Fibroblast of lung (primary cell): ENCODE measurements around the gene FGF14. TPM values are rescaled to one million over a fixed set of nuclear protein-coding genes. Genes with fewer than 3 reads are reported as not detected.

ENCODE experiments used
- DNase-seq, 2 donors: peaks; one replicate each; pipeline versions ENCODE4 v3.0.0 to v3.0.0-alpha.2; 2010; ENCODE audit warnings: low read depth in 2 of 2
- H2AFZ ChIP-seq: 2 replicates; pipeline ENCODE4 v1.5.1; 2012; ENCODE audit warnings: low read length, control low read depth, inconsistent platforms
- H3K27ac ChIP-seq: 2 replicates; pipeline ENCODE4 v1.5.1; 2011; ENCODE audit warnings: low read length, control low read depth; ENCODE audit not compliant: insufficient read depth
- H3K27me3 ChIP-seq: 2 replicates; pipeline ENCODE4 v1.5.1; 2011; ENCODE audit warnings: mild to moderate bottlenecking, low read length; ENCODE audit not compliant: control insufficient read depth, insufficient read depth
- H3K36me3 ChIP-seq: 2 replicates; pipeline ENCODE4 v1.5.1; 2011; ENCODE audit warnings: low read length; ENCODE audit not compliant: control insufficient read depth, insufficient read depth
- H3K4me1 ChIP-seq: 2 replicates; pipeline ENCODE4 v1.5.1; 2011; ENCODE audit warnings: low read length; ENCODE audit not compliant: control insufficient read depth, insufficient read depth; ENCODE audit errors: extremely low read depth
- H3K4me2 ChIP-seq: 2 replicates; pipeline ENCODE4 v1.5.1; 2011; ENCODE audit warnings: low read length, control low read depth; ENCODE audit not compliant: insufficient read depth; ENCODE audit errors: extremely low read depth
- H3K4me3 ChIP-seq, 4 experiments: fragments of 200-600 bp in 1 of 4; sonication (generic) in 1 of 4; replicated peaks in 1 of 4; 2 replicates each; pipeline ENCODE4 v1.5.1; 2011 to 2016; ENCODE audit warnings: low read length in 4 of 4, low read depth in 3 of 4, mild to moderate bottlenecking in 3 of 4, control low read depth in 2 of 4, inconsistent platforms in 1 of 4, mixed read lengths in 1 of 4; ENCODE audit not compliant: insufficient read depth in 1 of 4; ENCODE audit errors: control extremely low read depth in 1 of 4
- H3K79me2 ChIP-seq: 2 replicates; pipeline ENCODE4 v1.5.1; 2012; ENCODE audit warnings: mild to moderate bottlenecking, low read length, inconsistent platforms; ENCODE audit not compliant: control insufficient read depth, insufficient read depth
- H3K9ac ChIP-seq: 2 replicates; pipeline ENCODE4 v1.5.1; 2011; ENCODE audit warnings: mild to moderate bottlenecking, low read length, control low read depth; ENCODE audit not compliant: insufficient read depth
- H3K9me3 ChIP-seq: 2 replicates; pipeline ENCODE4 v1.5.1; 2012; ENCODE audit warnings: low read depth, low read length; ENCODE audit not compliant: control insufficient read depth, insufficient read depth
- H4K20me1 ChIP-seq: 2 replicates; pipeline ENCODE4 v1.5.1; 2011; ENCODE audit warnings: low read length; ENCODE audit not compliant: control insufficient read depth, insufficient read depth; ENCODE audit errors: extremely low read depth
- EZH2 ChIP-seq: IDR thresholded peaks from 2 replicates; pipeline ENCODE4 v1.5.1; 2012; ENCODE audit warnings: low read length, control low read depth, mild to moderate bottlenecking; ENCODE audit errors: missing control alignments
- polyA plus RNA-seq, 2 donors: library from polyadenylated mRNA; depleted of rRNA in 1 of 2; stranded (reverse) in 1 of 2; unstranded in 1 of 2; fragments of >200 nt; gene quantifications; 2 replicates each; pipeline ENCODE4 v1.2.1, GENCODE V29; 2011 to 2012; ENCODE audit warnings: missing spikeins in 1 of 2
- total RNA-seq: library from RNA; depleted of rRNA; stranded (reverse); fragments of >200 nt; gene quantifications from 2 replicates; pipeline ENCODE4 v1.2.1, GENCODE V29; 2014
- TF ChIP-seq, protein P1 (sequence below), 2 donors: IDR thresholded peaks in 1 of 2; conservative IDR thresholded peaks in 1 of 2; 1 replicate in 1 of 2; 2 replicates in 1 of 2; pipeline ENCODE4 v1.5.1; 2011 to 2012; ENCODE audit warnings: low read length in 2 of 2, control low read depth in 1 of 2, inconsistent platforms in 1 of 2, low read depth in 1 of 2, mild to moderate bottlenecking in 1 of 2

The FGF14 gene
- total and polyA plus RNA-seq, 2 donors (not counting 1 experiment from before 2014, with no cell fraction given) = 0.94 to 7.8 TPM

DNA sequence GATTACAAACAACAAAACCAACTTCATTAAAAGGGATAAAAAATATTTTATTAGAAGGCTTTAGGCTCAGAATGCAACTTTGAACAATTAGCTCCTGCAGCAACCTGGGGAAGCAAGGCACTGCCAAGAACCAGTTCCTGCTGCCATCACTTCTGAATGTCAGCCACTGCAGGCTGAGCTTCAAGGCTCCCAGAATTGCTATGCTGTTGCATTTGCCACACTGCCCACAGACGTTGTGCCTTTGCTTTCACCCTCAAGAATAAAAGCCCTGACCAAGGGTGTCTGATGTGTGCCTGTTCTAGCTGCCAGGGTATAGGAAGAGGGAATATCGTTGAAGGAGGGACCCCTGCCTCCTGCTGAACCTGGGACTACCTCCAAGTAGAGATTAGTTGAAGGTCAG lies 711.0 kb downstream of the FGF14 start:
- Histone ChIP-seq H3K36me3 (no peaks in the 10 kb centered on the region), H3K79me2 (no peaks in the 10 kb centered on the region), H3K9me3 (no peaks in the 10 kb centered on the region), H3K4me2 (no peak overlapping the region), H4K20me1 (no peaks in the 10 kb centered on the region), H2AFZ (no peak overlapping the region), H3K27ac (no peak overlapping the region), H3K27me3 (no peaks in the 10 kb centered on the region), H3K4me3 (no peak overlapping the region), H3K9ac (no peak overlapping the region), H3K4me1 (peaks cover 4% of the 10 kb centered on the region)
- TF ChIP-seq EZH2 = no peak
- TF ChIP-seq, protein P1, sequence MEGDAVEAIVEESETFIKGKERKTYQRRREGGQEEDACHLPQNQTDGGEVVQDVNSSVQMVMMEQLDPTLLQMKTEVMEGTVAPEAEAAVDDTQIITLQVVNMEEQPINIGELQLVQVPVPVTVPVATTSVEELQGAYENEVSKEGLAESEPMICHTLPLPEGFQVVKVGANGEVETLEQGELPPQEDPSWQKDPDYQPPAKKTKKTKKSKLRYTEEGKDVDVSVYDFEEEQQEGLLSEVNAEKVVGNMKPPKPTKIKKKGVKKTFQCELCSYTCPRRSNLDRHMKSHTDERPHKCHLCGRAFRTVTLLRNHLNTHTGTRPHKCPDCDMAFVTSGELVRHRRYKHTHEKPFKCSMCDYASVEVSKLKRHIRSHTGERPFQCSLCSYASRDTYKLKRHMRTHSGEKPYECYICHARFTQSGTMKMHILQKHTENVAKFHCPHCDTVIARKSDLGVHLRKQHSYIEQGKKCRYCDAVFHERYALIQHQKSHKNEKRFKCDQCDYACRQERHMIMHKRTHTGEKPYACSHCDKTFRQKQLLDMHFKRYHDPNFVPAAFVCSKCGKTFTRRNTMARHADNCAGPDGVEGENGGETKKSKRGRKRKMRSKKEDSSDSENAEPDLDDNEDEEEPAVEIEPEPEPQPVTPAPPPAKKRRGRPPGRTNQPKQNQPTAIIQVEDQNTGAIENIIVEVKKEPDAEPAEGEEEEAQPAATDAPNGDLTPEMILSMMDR (conservative IDR thresholded peaks at IDR 0.05 in 1 of 2, IDR thresholded peaks at IDR 0.05 in 1 of 2; ENCODE audit: low read depth in 1 of 2, low read length in 2 of 2) = no peak
- DNase-seq = peak in 1 of 2 donors; percentile 19

- Histone ChIP-seq H4K20me1 (no peaks in the 10 kb centered on the region), H3K27me3 (no peaks in the 10 kb centered on the region), H2AFZ (no peak overlapping the region), H3K27ac (no peak overlapping the region), H3K4me1 (peaks cover 2% of the 10 kb centered on the region), H3K9me3 (no peaks in the 10 kb centered on the region), H3K79me2 (no peaks in the 10 kb centered on the region), H3K4me2 (no peak overlapping the region), H3K36me3 (no peaks in the 10 kb centered on the region), H3K4me3 (no peak overlapping the region), H3K9ac (no peak overlapping the region)
- no peak for DNase-seq
- no peak for TF ChIP-seq EZH2
- TF ChIP-seq, protein P1 (conservative IDR thresholded peaks at IDR 0.05 in 1 of 2, IDR thresholded peaks at IDR 0.05 in 1 of 2; ENCODE audit: low read depth in 1 of 2, low read length in 2 of 2) = no peak
Observed at GRCh38 chr13:101686003-101686402, 715.8 kb downstream of the FGF14 start.

- H3K9ac ChIP-seq = no peak overlapping the region
- TF ChIP-seq, protein P1 (conservative IDR thresholded peaks at IDR 0.05 in 1 of 2, IDR thresholded peaks at IDR 0.05 in 1 of 2; ENCODE audit: low read depth in 1 of 2, low read length in 2 of 2) = no peak
- no peak for TF ChIP-seq EZH2
- no peaks in the 10 kb centered on the region for H3K36me3 ChIP-seq
- H3K79me2 ChIP-seq = no peaks in the 10 kb centered on the region
- H2AFZ ChIP-seq = no peak overlapping the region
- H3K4me3 ChIP-seq = no peak overlapping the region
- peak; percentile 7 to 54 for DNase-seq
- no peak overlapping the region for H3K27ac ChIP-seq
- no peaks in the 10 kb centered on the region for H4K20me1 ChIP-seq
- H3K27me3 ChIP-seq = no peaks in the 10 kb centered on the region
- H3K9me3 ChIP-seq = no peaks in the 10 kb centered on the region
- H3K4me2 ChIP-seq = no peak overlapping the region
- H3K4me1 ChIP-seq = peaks cover 2% of the 10 kb centered on the region
Observed at GRCh38 chr13:101681834-101682233, 720.0 kb downstream of the FGF14 start.
